ENCODE measurements around the gene MRPL48.

GRCh38 chr11:73757598-73757997 lies 30.1 kb upstream of the MRPL48 start:
- TF ChIP-seq POLR2A (IDR thresholded peaks at IDR 0.05; ENCODE audit: low read length) (no peak), CBX2 (IDR thresholded peaks at IDR 0.05; ENCODE audit: borderline replicate concordance, low read depth) (no peak)

All from A549 (cell line).